Dendritic cell treated with granulocyte-macrophage colony-stimulating factor and Interleukin-4, amounts not matched to agents 40 ng/mL and 50 ng/mL, for 4 days (primary cell): ENCODE data around the gene TBC1D22B.
A peak's percentile ranks its signal among the peaks of the same experiment; 100 is the strongest.

Source experiments
- H3K27ac Mint-ChIP-seq: one replicate; pipeline ENCODE4 v1.8.0; 2022; ENCODE audit warnings: mild to moderate bottlenecking, mixed read lengths
- H3K27me3 Mint-ChIP-seq: one replicate; pipeline ENCODE4 v1.8.0; 2022; ENCODE audit warnings: mild to moderate bottlenecking, mixed read lengths
- H3K36me3 Mint-ChIP-seq: one replicate; pipeline ENCODE4 v1.8.0; 2022; ENCODE audit warnings: low read depth, mixed read lengths
- H3K4me1 Mint-ChIP-seq: one replicate; pipeline ENCODE4 v1.8.0; 2022; ENCODE audit warnings: low read depth, mixed read lengths
- H3K4me3 Mint-ChIP-seq: one replicate; pipeline ENCODE4 v1.8.0; 2022; ENCODE audit warnings: mild to moderate bottlenecking, moderate library complexity, mixed read lengths
- H3K9me3 Mint-ChIP-seq: one replicate; pipeline ENCODE4 v1.8.0; 2022; ENCODE audit warnings: mixed read lengths
- intact Hi-C: fragments of 100-400 bp; cut with micrococcal nuclease; formaldehyde crosslinking; loops from one replicate; pipeline ENCODE4 v1.15.0; 2022

The TBC1D22B gene

GRCh38 chr6:37225350-37226169, 32.0 kb upstream of the TBC1D22B start:
- no peak overlapping the region for H3K4me3 Mint-ChIP-seq
- intact Hi-C loops: no loop called here
- peaks cover 3% of the 10 kb centered on the region for H3K27me3 Mint-ChIP-seq
- no peak overlapping the region for H3K27ac Mint-ChIP-seq
- H3K9me3 Mint-ChIP-seq: no peaks in the 10 kb centered on the region
- no peaks in the 10 kb centered on the region for H3K36me3 Mint-ChIP-seq
- peaks cover 22% of the 10 kb centered on the region for H3K4me1 Mint-ChIP-seq

- Mint-ChIP-seq H3K4me3 (no peak overlapping the region), H3K4me1 (peaks cover 11% of the 10 kb centered on the region), H3K36me3 (no peaks in the 10 kb centered on the region), H3K9me3 (no peaks in the 10 kb centered on the region), H3K27me3 (peaks cover 2% of the 10 kb centered on the region), H3K27ac (no peak overlapping the region)
- intact Hi-C loops: no loop called here
Measured at GRCh38 chr6:37230104-37230503, 27.5 kb upstream of the TBC1D22B start.

GRCh38 chr6:37232430-37233017, 25.0 kb upstream of the TBC1D22B start:
- Mint-ChIP-seq H3K27me3 (peaks cover 2% of the 10 kb centered on the region), H3K9me3 (no peaks in the 10 kb centered on the region), H3K27ac (no peak overlapping the region), H3K36me3 (no peaks in the 10 kb centered on the region), H3K4me1 (peaks cover 20% of the 10 kb centered on the region), H3K4me3 (no peak overlapping the region)
- intact Hi-C loops: no loop called here

- intact Hi-C loops: no loop called here
- H3K36me3 Mint-ChIP-seq: no peaks in the 10 kb centered on the region
- H3K27ac Mint-ChIP-seq: no peak overlapping the region
- no peak overlapping the region for H3K4me3 Mint-ChIP-seq
- H3K9me3 Mint-ChIP-seq: no peaks in the 10 kb centered on the region
- peaks cover 2% of the 10 kb centered on the region for H3K27me3 Mint-ChIP-seq
- peaks cover 29% of the 10 kb centered on the region for H3K4me1 Mint-ChIP-seq
Measured at GRCh38 chr6:37233541-37233940, 24.0 kb upstream of the TBC1D22B start.

GRCh38 chr6:37236921-37237320, 20.7 kb upstream of the TBC1D22B start:
- no peak overlapping the region for H3K27ac Mint-ChIP-seq
- intact Hi-C loops: no loop called here
- no peaks in the 10 kb centered on the region for H3K36me3 Mint-ChIP-seq
- no peak overlapping the region for H3K4me3 Mint-ChIP-seq
- H3K9me3 Mint-ChIP-seq: no peaks in the 10 kb centered on the region
- peaks cover 43% of the 10 kb centered on the region for H3K4me1 Mint-ChIP-seq
- H3K27me3 Mint-ChIP-seq: peaks cover 2% of the 10 kb centered on the region

- intact Hi-C loops: no loop called here
- no peak overlapping the region for H3K4me3 Mint-ChIP-seq
- peaks cover 43% of the 10 kb centered on the region for H3K4me1 Mint-ChIP-seq
- no peaks in the 10 kb centered on the region for H3K36me3 Mint-ChIP-seq
- H3K27ac Mint-ChIP-seq: no peak overlapping the region
- H3K9me3 Mint-ChIP-seq: no peaks in the 10 kb centered on the region
- peaks cover 2% of the 10 kb centered on the region for H3K27me3 Mint-ChIP-seq
Measured at GRCh38 chr6:37237789-37238188, 19.8 kb upstream of the TBC1D22B start.

GRCh38 chr6:37238381-37238780, 19.2 kb upstream of the TBC1D22B start:
- intact Hi-C loops: no loop called here
- Mint-ChIP-seq H3K4me3 (no peak overlapping the region), H3K36me3 (no peaks in the 10 kb centered on the region), H3K27ac (peak overlapping the region; percentile 37), H3K9me3 (no peaks in the 10 kb centered on the region), H3K27me3 (no peaks in the 10 kb centered on the region), H3K4me1 (peaks cover 43% of the 10 kb centered on the region)

- no peaks in the 10 kb centered on the region for H3K36me3 Mint-ChIP-seq
- H3K4me3 Mint-ChIP-seq: no peak overlapping the region
- intact Hi-C loops: no loop called here
- H3K27me3 Mint-ChIP-seq: no peaks in the 10 kb centered on the region
- H3K4me1 Mint-ChIP-seq: peaks cover 43% of the 10 kb centered on the region
- peak overlapping the region; percentile 74 for H3K27ac Mint-ChIP-seq
- H3K9me3 Mint-ChIP-seq: no peaks in the 10 kb centered on the region
Measured at GRCh38 chr6:37239526-37239925, 18.0 kb upstream of the TBC1D22B start.

- Mint-ChIP-seq H3K4me3 (no peak overlapping the region), H3K27me3 (no peaks in the 10 kb centered on the region), H3K9me3 (no peaks in the 10 kb centered on the region), H3K27ac (peak overlapping the region; percentile 74), H3K36me3 (no peaks in the 10 kb centered on the region), H3K4me1 (peaks cover 48% of the 10 kb centered on the region)
- intact Hi-C loops: loop anchor here (2.0 kb wide), 1 partner anchor 17 kb away; the partner anchor contains the start of gene TBC1D22B
Measured at GRCh38 chr6:37239950-37240713, 17.4 kb upstream of the TBC1D22B start.

- intact Hi-C loops: loop anchor here (2.0 kb wide), 1 partner anchor 16 kb away; the partner anchor contains the start of gene TBC1D22B
- H3K4me3 Mint-ChIP-seq: no peak overlapping the region
- H3K9me3 Mint-ChIP-seq: no peaks in the 10 kb centered on the region
- peaks cover 54% of the 10 kb centered on the region for H3K4me1 Mint-ChIP-seq
- peaks cover 2% of the 10 kb centered on the region for H3K27me3 Mint-ChIP-seq
- H3K27ac Mint-ChIP-seq: no peak overlapping the region
- no peaks in the 10 kb centered on the region for H3K36me3 Mint-ChIP-seq
Measured at GRCh38 chr6:37241131-37241530, 16.4 kb upstream of the TBC1D22B start.

- H3K9me3 Mint-ChIP-seq: no peaks in the 10 kb centered on the region
- H3K4me1 Mint-ChIP-seq: peaks cover 51% of the 10 kb centered on the region
- intact Hi-C loops: loop anchor here (1.0 to 2.0 kb wide), 2 partner anchors 15 to 192 kb away; partner anchors contain the start of gene TBC1D22B
- no peak overlapping the region for H3K4me3 Mint-ChIP-seq
- peaks cover 3% of the 10 kb centered on the region for H3K27me3 Mint-ChIP-seq
- no peaks in the 10 kb centered on the region for H3K36me3 Mint-ChIP-seq
- peak overlapping the region; percentile 82 for H3K27ac Mint-ChIP-seq
Measured at GRCh38 chr6:37241775-37242428, 15.7 kb upstream of the TBC1D22B start.

GRCh38 chr6:37242429-37243052, 15.0 kb upstream of the TBC1D22B start:
- intact Hi-C loops: loop anchor here (1.0 kb wide), 1 partner anchor 192 kb away; no protein-coding TSS in a partner anchor
- Mint-ChIP-seq H3K4me3 (no peak overlapping the region), H3K36me3 (no peaks in the 10 kb centered on the region), H3K27me3 (peaks cover 3% of the 10 kb centered on the region), H3K9me3 (no peaks in the 10 kb centered on the region), H3K27ac (peak overlapping the region; percentile 82), H3K4me1 (peaks cover 45% of the 10 kb centered on the region)

- peak overlapping the region; percentile 20 for H3K27ac Mint-ChIP-seq
- peaks cover 3% of the 10 kb centered on the region for H3K27me3 Mint-ChIP-seq
- H3K36me3 Mint-ChIP-seq: no peaks in the 10 kb centered on the region
- H3K9me3 Mint-ChIP-seq: no peaks in the 10 kb centered on the region
- H3K4me1 Mint-ChIP-seq: peaks cover 39% of the 10 kb centered on the region
- intact Hi-C loops: no loop called here
- H3K4me3 Mint-ChIP-seq: no peak overlapping the region
Measured at GRCh38 chr6:37243131-37243815, 14.3 kb upstream of the TBC1D22B start.
